Measurements from ENCODE around the gene PPP4R2.

Gene PPP4R2

GRCh38 chr3:72996473-72997333 lies at the start of gene PPP4R2:
Gene PPP4R2, plus strand, starts transcription at chr3:72996811. Its CDS starts 227 bp downstream, at chr3:72997038.
- peak; percentile 86 to 87 (median 87) for DNase-seq

GRCh38 chr3:72947715-72948490 lies 48.7 kb upstream of the PPP4R2 start:
- no peak for DNase-seq

DNA sequence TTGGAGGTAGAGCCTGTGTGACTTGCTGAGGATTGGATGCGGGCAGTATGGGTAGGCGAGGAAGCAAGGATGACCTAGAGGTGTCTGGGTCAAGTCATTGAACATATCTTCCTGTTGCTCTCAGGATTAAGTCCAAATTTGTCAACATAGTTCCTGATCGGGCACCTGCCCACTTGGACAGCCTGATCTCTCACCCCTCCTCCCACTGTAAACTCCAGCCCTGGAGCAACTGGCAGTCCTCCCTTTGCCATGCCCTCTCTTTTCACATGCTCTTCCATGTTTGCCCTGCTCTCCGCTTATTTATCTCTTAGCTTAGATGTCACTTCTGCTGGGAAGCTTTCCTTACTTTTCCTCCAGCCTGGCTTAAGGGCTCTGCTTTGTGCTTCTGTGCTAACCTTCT lies 47.6 kb upstream of the PPP4R2 start:
- no peak for DNase-seq

DNA sequence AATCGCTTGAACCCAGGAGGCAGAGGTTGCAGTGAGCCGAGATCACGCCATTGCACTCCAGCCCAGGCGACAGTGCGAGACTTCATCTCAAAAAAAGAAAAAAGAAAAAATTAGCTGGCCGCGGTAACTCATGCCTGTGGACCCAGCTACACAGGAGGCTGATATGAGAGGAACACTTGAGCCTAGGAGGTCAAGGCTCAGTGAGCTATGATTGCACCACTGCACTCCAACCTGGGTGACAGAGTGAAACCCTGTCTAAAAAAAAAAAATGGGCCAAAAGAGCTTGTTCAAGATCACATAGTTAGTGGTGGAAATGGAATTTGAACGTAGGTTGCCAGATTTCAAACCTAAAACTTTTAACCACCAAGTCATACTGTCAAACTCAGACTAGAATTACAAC lies 46.2 kb upstream of the PPP4R2 start:
- DNase-seq, result no peak

DNA sequence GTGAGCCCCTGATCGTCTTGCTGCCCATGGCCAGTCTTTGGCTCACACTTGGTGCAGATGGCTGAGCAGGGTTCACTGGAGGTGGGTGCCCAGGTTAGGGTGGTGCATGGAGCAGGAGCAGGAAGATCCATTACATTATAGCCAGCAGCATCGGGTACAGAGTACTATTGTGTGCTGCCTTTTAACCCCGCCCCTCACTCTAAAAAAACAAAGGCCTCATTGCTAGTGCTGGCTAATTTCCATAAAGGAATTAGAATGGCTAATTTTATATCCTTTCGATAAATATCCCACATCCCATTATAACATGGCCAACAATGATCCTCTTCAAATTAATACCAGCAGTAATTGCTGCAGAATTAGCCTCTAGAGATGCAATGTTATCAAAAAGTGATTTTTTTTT lies 45.8 kb upstream of the PPP4R2 start:
- DNase-seq, result no peak

- no peak for DNase-seq
Measured at GRCh38 chr3:72951259-72951722, 45.3 kb upstream of the PPP4R2 start.

- DNase-seq, result no peak
Measured at GRCh38 chr3:72953325-72953956, 43.2 kb upstream of the PPP4R2 start.

DNA sequence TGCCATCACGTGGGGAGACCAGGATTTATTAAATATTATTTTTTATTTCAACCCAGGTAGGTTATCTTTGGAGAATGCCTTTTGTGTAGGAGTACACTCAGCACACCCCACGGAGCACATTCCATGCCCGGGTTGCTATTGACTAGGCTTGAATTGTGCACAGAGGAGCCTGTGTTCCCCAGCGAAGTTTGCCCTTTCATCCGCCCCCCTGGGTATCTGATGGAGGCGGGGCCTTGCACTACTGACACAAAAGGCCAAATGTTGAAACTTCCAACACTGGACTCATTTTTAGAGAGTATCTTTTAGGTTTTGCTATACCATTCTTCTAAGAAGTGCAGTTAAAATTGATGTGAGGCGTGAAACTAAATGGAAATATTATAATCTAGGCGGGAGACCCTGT lies 39.3 kb upstream of the PPP4R2 start:
- no peak for DNase-seq

DNA sequence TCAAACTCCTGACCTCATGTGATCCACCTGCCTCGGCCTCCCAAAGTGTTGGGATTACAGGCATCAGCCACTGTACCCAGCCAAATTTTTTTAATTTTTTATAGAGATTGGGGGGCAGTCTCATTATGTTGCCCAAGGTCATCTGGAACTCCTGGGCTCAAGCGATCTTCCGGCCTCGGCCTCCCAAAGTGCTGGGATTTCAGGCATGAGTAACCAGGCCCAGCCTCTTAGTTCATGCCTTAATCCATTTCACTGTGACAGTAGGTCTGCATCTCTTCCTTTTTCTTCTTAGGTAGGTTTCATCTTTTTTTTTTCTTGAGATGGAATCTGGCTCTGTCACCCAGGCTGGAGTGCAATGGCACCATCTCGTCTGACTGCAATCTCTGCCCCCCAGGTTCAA lies 37.3 kb upstream of the PPP4R2 start:
- DNase-seq, result no peak

DNA sequence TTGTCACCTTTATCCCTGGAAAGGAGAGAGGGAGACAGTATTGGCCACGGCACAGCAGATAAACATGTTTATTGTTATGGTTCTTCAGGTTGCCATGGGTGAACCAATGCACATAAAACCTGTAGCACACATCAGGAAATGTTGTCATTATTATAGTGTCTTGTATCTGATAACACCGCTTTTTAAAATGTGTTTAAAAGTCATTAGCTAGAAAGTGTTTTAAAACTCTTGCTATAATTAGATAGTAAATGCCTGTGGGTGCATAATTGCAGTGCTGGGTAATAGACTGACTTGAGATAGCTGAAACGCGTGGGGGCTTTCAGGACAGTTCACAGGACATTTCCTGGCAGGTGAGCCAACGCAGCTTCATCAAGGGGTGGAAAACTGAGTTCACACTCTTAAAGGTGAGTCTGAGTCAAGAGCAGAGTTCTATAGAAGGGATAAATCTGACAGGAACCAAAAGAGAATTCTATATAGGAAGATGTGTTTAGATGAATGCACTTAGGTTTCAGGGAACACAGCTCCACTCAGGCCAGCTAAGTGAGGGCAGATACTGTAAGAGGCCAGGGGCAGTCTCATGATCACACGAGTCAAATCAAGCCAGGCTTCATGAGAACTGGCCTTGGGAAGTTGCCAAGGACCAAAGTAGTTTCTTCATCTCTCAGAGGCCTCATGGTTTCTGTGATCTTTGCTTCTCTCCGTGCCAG lies 35.6 kb upstream of the PPP4R2 start:
- DNase-seq, result peak in 2 of 3 experiments; percentile 10 to 44

GRCh38 chr3:72961752-72962151 lies 34.9 kb upstream of the PPP4R2 start:
- DNase-seq, result no peak

DNA sequence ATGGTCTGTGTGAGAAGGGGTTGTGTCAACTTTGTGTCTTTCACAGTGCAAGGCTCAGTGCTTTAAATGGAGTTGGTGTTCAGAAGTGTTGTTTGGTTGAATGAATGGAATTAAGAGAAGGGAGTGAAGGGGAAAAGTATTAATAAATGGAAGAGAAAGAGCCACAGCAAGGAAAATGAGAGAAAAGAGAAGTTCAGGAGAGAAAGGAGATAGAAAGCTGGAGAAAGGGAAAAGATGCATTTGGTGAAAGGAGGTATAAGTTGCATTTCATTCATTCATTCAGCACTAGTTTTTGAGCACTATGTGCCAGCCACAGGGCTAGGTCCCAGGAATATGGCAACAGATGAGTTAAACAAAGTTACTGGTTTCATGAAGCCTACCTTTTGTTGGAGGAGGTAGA lies 34.3 kb upstream of the PPP4R2 start:
- no peak for DNase-seq

DNA sequence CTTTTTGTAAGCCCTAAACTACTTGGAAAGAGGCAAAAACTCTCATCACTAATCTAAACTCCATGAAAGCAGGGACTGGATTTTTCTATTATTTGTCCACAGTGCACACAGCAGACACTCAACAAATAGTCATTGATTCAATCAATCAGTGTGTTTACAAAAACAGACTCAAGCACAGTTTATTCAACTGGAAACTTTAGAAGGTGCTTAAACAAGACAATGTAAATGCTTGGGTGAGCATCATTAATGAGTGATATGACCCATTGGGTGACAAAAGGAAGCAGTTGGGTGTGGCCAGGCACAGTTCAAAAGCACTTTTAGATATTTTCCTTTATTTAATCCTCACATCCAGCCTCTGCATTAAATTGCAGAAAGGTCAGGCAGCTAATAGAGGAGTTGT lies 32.0 kb upstream of the PPP4R2 start:
- no peak for DNase-seq

- DNase-seq, result no peak
Measured at GRCh38 chr3:72968266-72968664, 28.3 kb upstream of the PPP4R2 start.

DNA sequence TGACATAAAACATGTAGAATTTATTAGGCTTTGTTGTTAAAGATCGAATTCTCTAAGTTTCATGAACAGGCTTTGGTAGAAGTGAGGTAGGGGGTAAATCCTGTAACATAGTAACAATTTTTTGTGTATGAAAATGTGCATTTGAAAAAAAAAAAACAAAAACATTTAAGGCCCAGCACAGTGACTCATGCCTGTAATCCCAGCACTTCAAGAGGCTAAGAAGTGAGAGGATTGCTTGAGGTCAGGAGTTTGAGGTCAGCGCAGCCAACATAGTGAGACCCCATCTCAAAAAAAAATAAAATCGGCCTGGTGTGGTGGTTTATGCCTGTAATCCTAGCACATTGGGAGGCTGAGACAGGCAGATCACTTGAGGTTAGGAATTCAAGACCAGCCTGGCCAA lies 26.8 kb upstream of the PPP4R2 start:
- no peak for DNase-seq

GRCh38 chr3:72970942-72971341 lies 25.7 kb upstream of the PPP4R2 start:
- DNase-seq, result no peak

GRCh38 chr3:72972706-72973030 lies 23.9 kb upstream of the PPP4R2 start:
- DNase-seq, result no peak

- DNase-seq, result no peak
Measured at GRCh38 chr3:72973031-72973723, 23.4 kb upstream of the PPP4R2 start.

- no peak for DNase-seq
Measured at GRCh38 chr3:72973786-72974185, 22.8 kb upstream of the PPP4R2 start.

- no peak for DNase-seq
Measured at GRCh38 chr3:72974956-72975355, 21.7 kb upstream of the PPP4R2 start.

GRCh38 chr3:72976281-72976741 lies 20.3 kb upstream of the PPP4R2 start:
- no peak for DNase-seq

Data from NCI-H1417 (cell line).